KMS-11 (cell line): ENCODE data around the gene TFDP2.

Source experiments
- H2AFZ ChIP-seq: fragments of 200-600 bp; sonication (generic); 2 replicates; pipeline ENCODE4 v1.6.1; 2016; ENCODE audit warnings: antibody characterized with exemption, mixed run types, low read depth
- H3K27ac ChIP-seq: fragments of 200-600 bp; sonication (generic); 2 replicates; pipeline ENCODE4 v1.6.1; 2016; ENCODE audit warnings: mild to moderate bottlenecking, mixed run types
- H3K27me3 ChIP-seq: fragments of 200-600 bp; sonication (generic); 2 replicates; pipeline ENCODE4 v1.6.1; 2017; ENCODE audit warnings: mild to moderate bottlenecking, low read depth, mixed run types, moderate library complexity; ENCODE audit not compliant: insufficient read depth
- H3K36me3 ChIP-seq: fragments of 200-600 bp; sonication (generic); 2 replicates; pipeline ENCODE4 v1.6.1; 2017; ENCODE audit warnings: mild to moderate bottlenecking, mixed run types; ENCODE audit not compliant: insufficient read depth
- H3K4me1 ChIP-seq: fragments of 200-600 bp; sonication (generic); 2 replicates; pipeline ENCODE4 v1.6.1; 2016; ENCODE audit warnings: mild to moderate bottlenecking, low read depth, mixed run types; ENCODE audit not compliant: poor library complexity, severe bottlenecking
- H3K4me2 ChIP-seq: fragments of 200-600 bp; sonication (generic); 2 replicates; pipeline ENCODE4 v1.7.0; 2016; ENCODE audit warnings: mild to moderate bottlenecking, mixed run types
- H3K4me3 ChIP-seq: fragments of 200-600 bp; sonication (generic); IDR thresholded peaks from 2 replicates; pipeline ENCODE4 v1.6.1; 2017; ENCODE audit warnings: low read depth, low read length, mixed read lengths; ENCODE audit not compliant: insufficient read depth
- H3K79me2 ChIP-seq: fragments of 200-600 bp; sonication (generic); 2 replicates; pipeline ENCODE4 v1.6.1; 2016; ENCODE audit warnings: low read depth, mixed run types; ENCODE audit not compliant: insufficient read depth
- H3K9ac ChIP-seq: fragments of 200-600 bp; sonication (generic); 2 replicates; pipeline ENCODE4 v1.6.1; 2016; ENCODE audit warnings: mild to moderate bottlenecking, mixed run types
- H4K20me1 ChIP-seq: fragments of 200-600 bp; sonication (generic); 2 replicates; pipeline ENCODE4 v1.6.1; 2016; ENCODE audit warnings: mild to moderate bottlenecking, mixed run types; ENCODE audit not compliant: insufficient read depth
- CTCF ChIP-seq: fragments of 200-600 bp; sonication (generic); conservative IDR thresholded peaks from 2 replicates; pipeline ENCODE4 v1.6.1; 2017; ENCODE audit warnings: low read depth, mild to moderate bottlenecking, antibody characterized with exemption, low read length, moderate library complexity, mixed read lengths

Gene TFDP2

GRCh38 chr3:141994856-141995255 lies 154.5 kb downstream of the TFDP2 start:
- Histone ChIP-seq H3K27ac (no peak overlapping the region), H2AFZ (no peak overlapping the region), H3K79me2 (no peaks in the 10 kb centered on the region), H4K20me1 (no peaks in the 10 kb centered on the region), H3K4me3 (no peak overlapping the region), H3K36me3 (no peaks in the 10 kb centered on the region), H3K27me3 (no peaks in the 10 kb centered on the region), H3K9ac (no peak overlapping the region), H3K4me1 (peaks cover 18% of the 10 kb centered on the region), H3K4me2 (no peak overlapping the region)
- TF ChIP-seq CTCF, result no peak

- Histone ChIP-seq H3K79me2 (no peaks in the 10 kb centered on the region), H2AFZ (no peak overlapping the region), H3K4me2 (0 out of 2 replicates have a peak overlapping the region, but pooled peaks have one; percentile 11), H3K4me3 (no peak overlapping the region), H3K36me3 (no peaks in the 10 kb centered on the region), H3K4me1 (peaks cover 18% of the 10 kb centered on the region), H3K27me3 (no peaks in the 10 kb centered on the region), H3K27ac (no peak overlapping the region), H3K9ac (no peak overlapping the region), H4K20me1 (no peaks in the 10 kb centered on the region)
- no peak for TF ChIP-seq CTCF
These were observed 156.8 kb downstream of the TFDP2 start for GRCh38 chr3:141992512-141992911.

- H3K27me3 ChIP-seq, result no peaks in the 10 kb centered on the region
- H3K9ac ChIP-seq, result no peak overlapping the region
- no peak overlapping the region for H2AFZ ChIP-seq
- H3K4me3 ChIP-seq, result no peak overlapping the region
- H3K79me2 ChIP-seq, result no peaks in the 10 kb centered on the region
- peaks cover 18% of the 10 kb centered on the region for H3K4me1 ChIP-seq
- H4K20me1 ChIP-seq, result no peaks in the 10 kb centered on the region
- no peak for TF ChIP-seq CTCF
- no peak overlapping the region for H3K4me2 ChIP-seq
- no peaks in the 10 kb centered on the region for H3K36me3 ChIP-seq
- H3K27ac ChIP-seq, result no peak overlapping the region
These were observed 162.7 kb downstream of the TFDP2 start for GRCh38 chr3:141986548-141987107.

- TF ChIP-seq CTCF, result no peak
- Histone ChIP-seq H3K9ac (no peak overlapping the region), H3K27me3 (no peaks in the 10 kb centered on the region), H3K4me2 (no peak overlapping the region), H3K4me3 (no peak overlapping the region), H3K4me1 (no peaks in the 10 kb centered on the region), H4K20me1 (no peaks in the 10 kb centered on the region), H3K27ac (no peak overlapping the region), H3K36me3 (no peaks in the 10 kb centered on the region), H3K79me2 (no peaks in the 10 kb centered on the region), H2AFZ (no peak overlapping the region)
These were observed 168.3 kb downstream of the TFDP2 start for GRCh38 chr3:141981084-141981483.
